GM11168 (cell line): Measurements from ENCODE around the gene TMEM101.
"Not testable (repeated sequence)": the region's sequence is repeated elsewhere in the genome, so short reads cannot be mapped to it uniquely, and the experiment has no call there.

ENCODE experiments used
- in situ Hi-C: fragments of 300-500 bp; cut with MboI; formaldehyde crosslinking; loops from one replicate; pipeline ENCODE4 v1.12.0; 2022; ENCODE audit warnings: low sequenced_read_pairs; ENCODE audit not compliant: unreplicated experiment

The TMEM101 gene

DNA sequence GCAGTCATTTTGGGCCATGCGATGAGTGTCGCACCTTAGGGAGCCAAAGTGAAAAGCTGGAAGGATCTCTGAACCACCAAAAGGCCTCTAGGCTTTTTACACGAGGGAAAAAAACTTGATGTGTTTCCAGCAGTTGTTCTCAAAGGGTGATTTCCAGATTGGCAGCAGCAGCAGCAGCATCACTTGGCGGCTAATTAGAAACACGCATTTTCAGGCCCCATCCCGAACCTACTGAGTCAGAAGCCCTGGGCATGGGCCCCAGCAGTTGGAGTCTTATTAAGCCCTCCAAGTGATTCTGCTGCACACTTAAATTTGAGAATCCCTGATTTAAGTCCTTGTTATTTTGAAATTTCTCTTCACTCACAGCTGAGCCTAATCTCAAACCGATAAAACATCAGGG is 35.8 kb downstream of the TMEM101 start:
- in situ Hi-C loops: no loop called here

DNA sequence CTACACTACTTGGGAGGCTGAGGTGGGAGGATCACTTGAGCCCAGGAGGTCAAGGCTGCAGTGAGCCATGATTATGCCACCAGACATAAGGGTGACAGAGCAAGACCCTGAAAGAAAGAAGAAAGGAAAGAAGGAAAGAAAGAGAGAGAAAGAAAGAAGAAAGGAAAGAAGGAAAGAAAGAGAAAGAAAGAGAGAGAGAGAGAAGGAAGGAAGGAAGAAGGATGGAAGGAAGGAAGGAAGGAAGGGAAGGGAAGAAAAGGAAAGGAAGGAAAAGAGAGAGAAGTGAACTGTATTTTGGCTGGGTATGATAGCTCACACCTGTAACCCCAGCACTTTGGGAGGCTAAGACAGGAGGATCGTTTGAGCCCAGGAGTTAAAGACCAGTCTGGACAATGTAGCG is 36.7 kb downstream of the TMEM101 start:
- in situ Hi-C loops: no loop called here

DNA sequence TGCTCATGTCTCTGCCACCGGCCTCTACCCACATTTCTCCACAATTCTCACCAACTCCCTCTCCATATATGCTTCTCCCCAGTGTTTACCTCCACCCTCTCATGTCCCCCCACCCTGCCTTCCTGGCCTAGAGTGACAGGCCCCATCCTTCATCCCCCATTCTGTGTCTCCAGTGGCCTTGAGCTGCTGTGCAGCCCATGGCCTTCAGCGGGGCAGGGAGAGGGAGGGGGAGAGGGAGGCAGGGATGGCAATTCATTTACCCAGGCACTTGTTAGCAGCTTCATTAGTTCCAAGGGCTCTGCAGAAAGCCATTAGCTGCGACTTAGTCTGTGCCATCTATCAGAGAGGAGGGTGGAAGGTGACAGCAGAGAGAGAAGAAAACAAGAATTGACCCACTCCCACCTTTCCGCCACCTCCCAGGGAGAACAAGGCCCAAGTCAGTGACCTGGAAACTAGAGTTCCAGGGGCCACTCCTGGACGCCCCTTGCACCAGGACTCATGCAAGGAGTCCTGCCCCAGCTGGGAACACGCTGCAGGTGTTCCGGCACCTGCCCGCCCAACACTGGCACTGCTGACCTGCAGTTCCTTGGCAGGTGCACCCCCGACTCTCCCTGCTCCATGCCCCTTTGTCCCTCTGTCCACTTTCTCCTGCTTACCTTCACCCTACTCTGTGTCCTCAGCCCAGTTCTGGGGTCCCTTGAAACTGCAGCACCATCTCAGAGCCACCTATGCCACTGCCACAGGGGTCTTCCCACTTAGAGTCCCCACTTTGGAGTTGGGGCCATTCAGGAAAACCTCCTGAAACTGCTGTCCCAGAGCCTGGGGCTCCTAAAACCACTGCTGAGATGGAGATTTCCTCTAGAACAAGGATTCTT is 37.6 kb downstream of the TMEM101 start:
- in situ Hi-C loops: no loop called here

DNA sequence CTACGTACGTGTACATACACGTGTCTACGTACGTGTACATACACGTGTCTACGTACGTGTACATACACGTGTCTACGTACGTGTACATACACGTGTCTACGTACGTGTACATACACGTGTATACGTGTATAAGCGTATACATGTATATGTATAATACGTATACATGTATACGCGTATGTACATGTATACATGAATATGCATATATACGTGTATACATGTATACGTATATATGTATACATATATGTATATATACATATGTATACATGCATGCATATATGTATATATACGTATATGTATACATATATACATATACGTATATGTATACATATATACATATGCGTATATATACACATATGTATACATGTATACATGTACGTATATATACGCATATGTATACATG is 38.9 kb downstream of the TMEM101 start:
- in situ Hi-C loops: no loop called here

DNA sequence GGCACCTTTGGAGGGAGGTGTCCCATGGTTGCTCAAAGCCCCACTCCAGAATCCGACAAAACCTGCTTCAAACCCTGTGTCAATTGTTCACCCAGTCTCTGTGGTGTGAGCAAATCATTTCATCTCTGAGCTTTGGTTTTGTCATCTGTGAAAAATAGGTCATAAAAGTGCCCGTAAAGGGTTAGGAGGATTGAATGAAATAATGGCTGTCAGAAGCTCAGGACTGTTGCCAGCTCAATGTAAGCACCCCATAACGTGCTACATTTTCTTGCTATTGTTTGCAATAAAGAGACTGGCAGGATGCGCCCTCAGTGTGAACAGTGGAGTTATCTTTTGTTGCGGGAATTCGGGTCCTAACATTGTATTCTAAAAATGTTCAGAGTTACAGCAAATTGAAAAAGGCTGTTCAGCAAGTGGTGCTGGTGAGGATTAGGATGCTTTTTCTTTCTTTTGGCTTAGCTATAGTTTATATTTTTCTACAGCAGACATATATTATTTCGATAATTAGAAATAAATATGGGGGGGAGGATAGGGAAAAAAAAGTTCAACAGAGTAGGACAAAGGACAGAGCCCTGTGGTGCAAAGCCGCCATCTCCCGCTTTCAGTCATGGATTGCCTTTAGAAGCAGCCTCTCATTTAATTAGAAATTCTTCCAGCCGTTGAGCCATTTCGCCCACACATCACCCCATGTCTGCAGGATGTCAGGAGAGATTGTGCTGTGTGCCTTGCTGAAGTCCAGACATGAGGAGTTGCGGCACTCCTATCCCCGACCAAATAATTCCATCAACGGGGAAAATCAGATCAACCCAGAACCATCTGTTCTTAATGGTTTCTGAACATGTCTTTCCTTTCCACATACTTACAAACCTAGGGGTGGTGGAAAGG is 40.1 kb downstream of the TMEM101 start:
- in situ Hi-C loops: no loop called here

DNA sequence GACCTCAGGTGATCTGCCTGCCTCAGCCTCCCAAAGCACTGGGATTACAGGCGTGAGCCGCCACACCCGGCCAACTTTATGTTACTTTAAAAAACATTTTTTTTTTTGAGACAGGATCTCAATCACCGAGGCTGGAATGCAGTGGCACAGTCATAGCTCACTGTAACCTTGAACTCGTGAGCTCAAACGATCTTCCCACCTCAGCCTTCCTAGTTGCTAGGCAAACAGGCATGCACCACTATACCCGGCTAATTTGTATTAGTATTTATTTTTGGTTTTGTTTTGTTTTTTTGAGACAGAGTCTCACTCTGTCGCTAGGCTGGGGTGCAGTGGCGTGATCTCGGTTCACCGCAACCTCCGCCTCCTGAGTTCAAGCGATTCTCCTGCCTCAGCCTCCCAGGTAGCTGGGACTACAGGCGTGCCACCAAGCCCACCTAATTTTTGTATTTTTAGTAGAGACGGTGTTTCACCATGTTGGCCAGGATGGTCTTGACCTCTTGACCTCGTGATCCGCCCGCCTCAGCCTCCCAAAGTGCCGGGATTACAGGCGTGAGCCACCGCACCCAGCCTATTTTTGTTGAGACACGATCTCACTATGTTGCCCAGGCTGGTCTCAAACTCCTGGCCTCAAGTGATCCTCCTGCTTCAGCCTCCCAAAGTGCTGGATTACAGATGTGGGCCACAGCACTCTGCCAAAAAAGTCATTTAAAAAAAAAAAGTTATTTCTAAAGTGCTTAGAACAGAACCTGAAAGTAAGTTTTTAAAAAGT is 42.1 kb downstream of the TMEM101 start:
- in situ Hi-C loops: not testable (repeated sequence)

DNA sequence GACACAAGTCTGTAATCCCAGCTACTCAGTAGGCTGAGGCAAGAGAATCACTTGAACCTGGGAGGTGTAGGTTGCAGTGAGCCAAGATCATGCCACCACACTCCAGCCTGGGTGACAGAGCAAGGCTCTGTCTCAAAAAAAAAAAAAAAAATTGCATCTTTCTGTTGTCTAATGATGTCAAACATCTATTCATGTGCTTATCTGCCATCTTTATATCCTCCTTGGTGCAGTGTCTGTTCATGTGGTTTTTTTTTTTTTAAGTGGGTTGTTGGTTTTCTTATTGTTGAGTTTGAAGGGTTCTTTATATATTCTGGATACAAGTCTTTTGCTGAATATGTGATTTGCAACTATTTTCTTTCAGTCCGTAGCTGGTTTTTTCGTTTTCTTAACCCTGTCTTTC is 43.3 kb downstream of the TMEM101 start:
- in situ Hi-C loops: not testable (repeated sequence)

DNA sequence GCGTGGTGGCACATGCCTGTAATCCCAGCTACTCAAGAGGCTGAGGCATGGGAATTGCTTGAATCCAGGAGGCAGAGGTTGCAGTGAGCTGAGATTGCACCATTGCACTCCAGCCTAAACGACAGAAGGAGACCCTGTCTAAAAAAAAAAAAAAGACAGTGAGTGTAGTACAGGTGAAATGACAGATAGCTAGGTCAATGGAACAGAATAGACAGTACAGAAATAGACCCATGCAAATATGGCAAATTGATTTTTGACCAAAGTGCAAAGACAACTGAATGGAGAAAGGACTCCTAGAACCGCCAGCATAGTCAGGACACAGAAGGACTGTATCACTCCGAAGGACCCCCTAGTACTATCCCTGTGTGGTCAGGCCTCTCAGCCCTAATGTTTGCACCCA is 44.4 kb downstream of the TMEM101 start:
- in situ Hi-C loops: no loop called here

DNA sequence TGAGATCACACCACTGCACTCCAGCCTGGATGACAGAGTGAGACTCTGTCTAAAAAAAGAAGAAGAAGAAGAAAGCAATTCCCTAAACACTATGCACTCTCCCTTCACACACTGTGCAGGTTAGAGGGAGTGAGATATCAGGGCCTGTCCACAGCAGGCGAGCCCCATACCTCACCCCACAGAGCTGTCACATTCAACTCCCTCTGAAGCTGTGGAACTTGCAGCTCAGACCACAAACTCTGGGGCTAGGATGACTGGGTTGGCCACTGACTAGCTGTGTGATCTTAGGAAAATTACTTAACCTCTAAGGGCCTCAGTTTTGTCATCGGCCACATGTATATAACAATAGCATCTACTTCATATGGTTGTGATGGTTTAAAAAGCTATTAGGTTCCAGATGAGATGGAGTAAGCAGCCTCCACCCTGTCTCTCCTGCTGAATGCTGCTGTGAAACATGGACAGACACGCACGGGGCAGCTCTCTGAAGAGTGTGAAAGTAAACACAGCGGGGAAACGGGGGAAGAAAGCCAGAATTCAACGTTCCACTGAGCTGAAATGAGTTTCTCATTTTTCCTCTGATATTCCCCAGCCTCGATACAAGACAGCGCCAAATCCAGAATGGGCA is 47.4 kb downstream of the TMEM101 start:
- in situ Hi-C loops: no loop called here

DNA sequence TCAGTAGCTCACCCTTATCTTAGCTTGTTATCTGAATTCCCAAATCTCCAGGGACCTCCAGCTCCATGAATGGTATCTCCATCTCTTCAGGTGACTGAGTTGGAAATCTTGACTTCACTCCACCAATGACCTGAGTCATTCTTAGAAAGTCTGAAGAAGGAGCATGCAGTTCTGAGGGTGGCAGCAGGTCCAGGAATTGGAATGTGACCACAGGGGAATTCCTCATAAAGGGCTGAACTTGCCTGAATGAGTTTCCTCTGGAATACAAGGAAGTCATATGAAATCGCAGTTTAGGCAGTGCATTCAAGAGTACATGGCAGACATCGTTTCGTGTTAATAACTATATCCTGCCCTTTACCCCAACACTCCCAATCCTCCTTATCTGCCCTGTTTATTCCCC is 48.5 kb downstream of the TMEM101 start:
- in situ Hi-C loops: no loop called here

DNA sequence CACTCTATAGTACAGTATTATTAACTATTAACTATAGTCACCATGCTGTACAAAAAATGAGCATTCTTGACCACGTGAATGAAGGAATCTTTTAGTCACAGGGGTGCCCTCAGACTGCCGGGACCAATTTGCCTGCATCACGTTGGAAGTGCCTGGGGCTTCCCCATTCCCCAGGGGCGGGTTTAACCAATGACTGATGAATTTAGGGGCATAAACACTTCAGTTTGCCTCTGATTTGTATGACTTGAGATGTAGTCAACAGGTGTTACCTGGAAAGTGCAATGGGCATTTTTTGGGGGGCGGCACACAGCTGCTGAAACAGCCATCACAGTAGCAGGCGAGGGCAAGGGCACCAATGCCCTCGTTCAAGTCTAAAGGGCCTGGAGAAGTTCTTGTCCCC is 52.3 kb downstream of the TMEM101 start:
- in situ Hi-C loops: no loop called here

DNA sequence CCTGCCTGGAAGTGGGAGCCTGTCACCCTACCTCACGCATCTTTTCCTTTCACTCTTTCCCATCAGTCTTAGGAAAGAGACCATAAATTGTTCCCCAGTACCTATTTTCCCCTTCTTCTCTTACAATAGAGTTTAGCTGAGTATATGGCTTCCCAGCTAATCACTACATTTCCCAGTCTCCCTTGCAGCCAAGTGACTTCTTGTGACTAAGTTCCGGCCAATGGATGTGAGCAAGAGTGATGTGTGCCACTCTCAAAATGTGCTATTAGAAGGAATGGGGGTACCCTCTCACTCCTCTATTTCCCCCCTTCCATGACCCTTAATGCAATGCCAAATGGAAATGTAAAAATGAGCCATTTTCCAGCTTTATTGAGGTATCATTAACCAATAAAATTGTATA is 52.8 kb downstream of the TMEM101 start:
- in situ Hi-C loops: no loop called here

DNA sequence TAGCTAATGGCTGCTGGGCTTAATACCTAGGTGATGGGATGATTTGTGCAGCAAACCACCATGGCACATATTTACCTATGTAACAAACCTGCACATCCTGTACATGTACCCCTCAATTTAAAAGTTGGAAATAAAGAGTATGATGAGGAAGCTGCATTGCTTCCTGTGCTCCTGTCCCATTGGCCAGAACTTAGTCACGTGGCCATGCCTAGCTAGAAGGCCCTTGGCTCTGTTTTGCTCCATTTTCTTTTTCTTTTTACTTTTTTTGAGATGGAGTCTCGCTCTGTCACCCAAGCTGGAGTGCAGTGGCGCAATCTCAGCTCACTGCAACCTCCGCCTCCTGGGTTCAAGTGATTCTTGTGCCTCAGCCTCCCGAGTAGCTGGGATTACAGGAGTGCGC is 53.5 kb downstream of the TMEM101 start:
- in situ Hi-C loops: not testable (repeated sequence)
